CD4-positive, alpha-beta memory T cell (primary cell): ENCODE results near the gene DYSF. TPM values are rescaled to one million over a fixed set of nuclear protein-coding genes. Genes with fewer than 3 reads are reported as not detected.

ENCODE experiments used
- CTCF ChIA-PET: fragments of 350-600 bp; sonication (Branson Sonifier 250); formaldehyde crosslinking; loops from one replicate; lab custom pipeline; 2021; ENCODE audit warnings: inconsistent platforms; ENCODE audit not compliant: partially characterized antibody; lab: Charles Lee
- POLR2A ChIA-PET: fragments of 350-600 bp; sonication (Branson Sonifier 250); formaldehyde crosslinking; loops from one replicate; lab custom pipeline; 2021; ENCODE audit not compliant: partially characterized antibody; lab: Charles Lee
- DNase-seq, 5 donors: peaks; one replicate each; pipeline versions ENCODE4 v3.0.0 to v3.0.0-alpha.2; 2020 to 2022; ENCODE audit warnings: mixed read lengths in 1 of 5
- H3K27ac ChIP-seq: one replicate; pipeline ENCODE4 v1.7.0; 2013; ENCODE audit warnings: low read depth, low read length
- H3K27me3 ChIP-seq: 2 replicates; pipeline ENCODE4 v1.7.0; 2013; ENCODE audit warnings: mild to moderate bottlenecking, low read length, moderate library complexity; ENCODE audit not compliant: insufficient read depth
- H3K36me3 ChIP-seq: 2 replicates; pipeline ENCODE4 v1.7.0; 2013; ENCODE audit warnings: mild to moderate bottlenecking, low read length, moderate library complexity; ENCODE audit not compliant: insufficient read depth
- H3K4me1 ChIP-seq: 2 replicates; pipeline ENCODE4 v1.7.0; 2013; ENCODE audit warnings: mild to moderate bottlenecking, low read length, moderate library complexity; ENCODE audit not compliant: insufficient read depth
- H3K4me3 ChIP-seq, 2 donors: one replicate each; pipeline ENCODE4 v1.7.0; 2013; ENCODE audit warnings: low read length in 2 of 2, mild to moderate bottlenecking in 1 of 2
- H3K9me3 ChIP-seq, 2 donors: one replicate each; pipeline ENCODE4 v1.7.0; 2013; ENCODE audit warnings: low read length in 2 of 2, control low read depth in 1 of 2; ENCODE audit not compliant: control insufficient read depth in 1 of 2
- H3K27ac Mint-ChIP-seq, 7 donors: one replicate each; pipeline ENCODE4 v1.8.0; 2020 to 2021; ENCODE audit warnings: mixed read lengths in 7 of 7, mild to moderate bottlenecking in 6 of 7, inconsistent platforms in 3 of 7, moderate library complexity in 3 of 7
- H3K27me3 Mint-ChIP-seq, 2 donors: one replicate each; pipeline ENCODE4 v1.8.0; 2020 to 2021; ENCODE audit warnings: mixed read lengths in 2 of 2
- H3K36me3 Mint-ChIP-seq, 2 donors: one replicate each; pipeline ENCODE4 v1.8.0; 2020 to 2021; ENCODE audit warnings: mixed read lengths in 2 of 2, inconsistent platforms in 1 of 2, mild to moderate bottlenecking in 1 of 2
- H3K4me1 Mint-ChIP-seq, 4 donors: one replicate each; pipeline ENCODE4 v1.8.0; 2020 to 2021; ENCODE audit warnings: mixed read lengths in 4 of 4, mild to moderate bottlenecking in 1 of 4
- H3K4me3 Mint-ChIP-seq, 8 donors: one replicate each; pipeline ENCODE4 v1.8.0; 2020 to 2021; ENCODE audit warnings: mixed read lengths in 8 of 8, mild to moderate bottlenecking in 7 of 8, moderate library complexity in 6 of 8, inconsistent platforms in 3 of 8
- H3K9me3 Mint-ChIP-seq, 8 donors: one replicate each; pipeline ENCODE4 v1.8.0; 2020 to 2021; ENCODE audit warnings: mixed read lengths in 8 of 8, mild to moderate bottlenecking in 5 of 8, inconsistent platforms in 3 of 8, moderate library complexity in 1 of 8
- intact Hi-C: fragments of 100-400 bp; cut with micrococcal nuclease; formaldehyde crosslinking; loops from one replicate; pipeline ENCODE4 v1.15.1; 2023
- polyA plus RNA-seq, 2 donors: library from polyadenylated mRNA; unstranded; fragments of 300-500 nt; fragmentation: Illumina TruSeq; gene quantifications; one replicate each; pipeline ENCODE4 v1.2.3, GENCODE V29; 2021
- total RNA-seq, 2 experiments: library from RNA; stranded (reverse); gene quantifications; one replicate each; pipeline ENCODE4 v1.2.3, GENCODE V29; 2021

Gene DYSF
- total and polyA plus RNA-seq, 4 experiments from 2014 or later, result 0.28 to 0.49 TPM; not detected in 2

GRCh38 chr2:71669058-71669456 is 215.7 kb downstream of the DYSF start:
- POLR2A ChIA-PET, result no interaction called here
- H3K27me3 Mint-ChIP-seq, result peaks cover 0 to 4% of the 10 kb centered on the region in 2 donors
- H3K4me3 ChIP-seq, result no peak overlapping the region

GRCh38 chr2:71669628-71670429 is 216.5 kb downstream of the DYSF start:
- Histone ChIP-seq H3K4me3 (no peak overlapping the region), H3K36me3 (no peaks in the 10 kb centered on the region), H3K9me3 (no peaks in the 10 kb centered on the region), H3K4me1 (no peaks in the 10 kb centered on the region), H3K27me3 (no peaks in the 10 kb centered on the region), H3K27ac (no peak overlapping the region)
- ChIA-PET POLR2A (no interaction called here), CTCF (no interaction called here)
- H3K27me3 Mint-ChIP-seq, result peaks cover 0 to 4% of the 10 kb centered on the region in 2 donors
- no peaks in the 10 kb centered on the region for H3K4me1 Mint-ChIP-seq
- no peak overlapping the region for H3K27ac Mint-ChIP-seq
- H3K36me3 Mint-ChIP-seq, result no peaks in the 10 kb centered on the region
- H3K4me3 Mint-ChIP-seq, result no peak overlapping the region
- DNase-seq, result no peak
- intact Hi-C loops, result no loop called here
- H3K9me3 Mint-ChIP-seq, result no peaks in the 10 kb centered on the region

More at GRCh38 chr2:71669058-71669456, 215.7 kb downstream of the DYSF start:
- Mint-ChIP-seq H3K27ac (no peak overlapping the region), H3K4me3 (no peak overlapping the region), H3K4me1 (no peaks in the 10 kb centered on the region), H3K36me3 (no peaks in the 10 kb centered on the region), H3K9me3 (peaks cover 0 to 5% (median 0%) of the 10 kb centered on the region in 8 donors)
- intact Hi-C loops, result no loop called here
- no peak for DNase-seq
- H3K36me3 ChIP-seq, result no peaks in the 10 kb centered on the region
- CTCF ChIA-PET, result no interaction called here
- no peaks in the 10 kb centered on the region for H3K9me3 ChIP-seq
- no peaks in the 10 kb centered on the region for H3K4me1 ChIP-seq
- no peak overlapping the region for H3K27ac ChIP-seq
- no peaks in the 10 kb centered on the region for H3K27me3 ChIP-seq

- peaks cover 0 to 4% of the 10 kb centered on the region in 2 donors for H3K27me3 Mint-ChIP-seq
- no peak overlapping the region for H3K4me3 Mint-ChIP-seq
- no peak overlapping the region for H3K4me3 ChIP-seq
- H3K36me3 Mint-ChIP-seq, result no peaks in the 10 kb centered on the region
- intact Hi-C loops, result no loop called here
- H3K9me3 ChIP-seq, result no peaks in the 10 kb centered on the region
- H3K4me1 ChIP-seq, result no peaks in the 10 kb centered on the region
- POLR2A ChIA-PET, result no interaction called here
- H3K27ac ChIP-seq, result no peak overlapping the region
- DNase-seq, result no peak
- no peaks in the 10 kb centered on the region for H3K36me3 ChIP-seq
- no peaks in the 10 kb centered on the region for H3K4me1 Mint-ChIP-seq
- CTCF ChIA-PET, result no interaction called here
- H3K27ac Mint-ChIP-seq, result no peak overlapping the region
- H3K9me3 Mint-ChIP-seq, result no peaks in the 10 kb centered on the region
- no peaks in the 10 kb centered on the region for H3K27me3 ChIP-seq
Observed at GRCh38 chr2:71670430-71670795, 217.1 kb downstream of the DYSF start.

GRCh38 chr2:71671203-71671854 is 218.0 kb downstream of the DYSF start:
- no peaks in the 10 kb centered on the region for H3K4me1 Mint-ChIP-seq
- Histone ChIP-seq H3K9me3 (no peaks in the 10 kb centered on the region), H3K4me1 (no peaks in the 10 kb centered on the region), H3K36me3 (no peaks in the 10 kb centered on the region), H3K27ac (no peak overlapping the region), H3K27me3 (no peaks in the 10 kb centered on the region), H3K4me3 (no peak overlapping the region)
- CTCF ChIA-PET, result no interaction called here
- no peak overlapping the region for H3K27ac Mint-ChIP-seq
- H3K9me3 Mint-ChIP-seq, result no peaks in the 10 kb centered on the region
- peaks cover 0 to 4% of the 10 kb centered on the region in 2 donors for H3K27me3 Mint-ChIP-seq
- intact Hi-C loops, result no loop called here
- H3K4me3 Mint-ChIP-seq, result no peak overlapping the region
- POLR2A ChIA-PET, result no interaction called here
- H3K36me3 Mint-ChIP-seq, result no peaks in the 10 kb centered on the region
- DNase-seq, result no peak

GRCh38 chr2:71671895-71672825 is 218.8 kb downstream of the DYSF start:
- Histone ChIP-seq H3K4me3 (no peak overlapping the region), H3K9me3 (no peaks in the 10 kb centered on the region), H3K27ac (no peak overlapping the region), H3K4me1 (no peaks in the 10 kb centered on the region), H3K27me3 (no peaks in the 10 kb centered on the region), H3K36me3 (no peaks in the 10 kb centered on the region)
- no peaks in the 10 kb centered on the region for H3K36me3 Mint-ChIP-seq
- CTCF ChIA-PET, result no interaction called here
- H3K4me3 Mint-ChIP-seq, result no peak overlapping the region
- no peaks in the 10 kb centered on the region for H3K4me1 Mint-ChIP-seq
- intact Hi-C loops, result no loop called here
- POLR2A ChIA-PET, result no interaction called here
- no peaks in the 10 kb centered on the region for H3K9me3 Mint-ChIP-seq
- no peak for DNase-seq
- no peak overlapping the region for H3K27ac Mint-ChIP-seq
- peaks cover 2 to 4% of the 10 kb centered on the region in 2 donors for H3K27me3 Mint-ChIP-seq

- Mint-ChIP-seq H3K27ac (no peak overlapping the region), H3K4me3 (no peak overlapping the region), H3K36me3 (no peaks in the 10 kb centered on the region), H3K9me3 (no peaks in the 10 kb centered on the region), H3K27me3 (peaks cover 2 to 4% of the 10 kb centered on the region in 2 donors), H3K4me1 (no peaks in the 10 kb centered on the region)
- DNase-seq, result no peak
- Histone ChIP-seq H3K4me3 (no peak overlapping the region), H3K27ac (no peak overlapping the region), H3K9me3 (no peaks in the 10 kb centered on the region), H3K36me3 (no peaks in the 10 kb centered on the region), H3K27me3 (no peaks in the 10 kb centered on the region), H3K4me1 (no peaks in the 10 kb centered on the region)
- intact Hi-C loops, result no loop called here
- ChIA-PET CTCF (no interaction called here), POLR2A (no interaction called here)
Observed at GRCh38 chr2:71672826-71673795, 219.8 kb downstream of the DYSF start.
